LNCaP clone FGC (cell line): ENCODE data around the gene MIER2.
"Not testable (repeated sequence)": the region's sequence is repeated elsewhere in the genome, so short reads cannot be mapped to it uniquely, and the experiment has no call there.

ENCODE experiments used
- DNase-seq: peaks from one replicate; pipeline ENCODE4 v3.0.0-alpha.2; 2011; ENCODE audit warnings: low read depth
- H3K4me3 ChIP-seq: 2 replicates; pipeline ENCODE4 v1.5.1; 2011; ENCODE audit warnings: mild to moderate bottlenecking, low read depth, low read length, control low read depth
- CTCF ChIP-seq: IDR thresholded peaks from 2 replicates; pipeline ENCODE4 v1.5.1; 2012; ENCODE audit warnings: mild to moderate bottlenecking; ENCODE audit not compliant: control insufficient read depth, insufficient read depth; ENCODE audit errors: extremely low read depth

Gene MIER2

GRCh38 chr19:383040-383439, 38.4 kb upstream of the MIER2 start:
- no peak overlapping the region for H3K4me3 ChIP-seq
- no peak for DNase-seq
- TF ChIP-seq CTCF, result no peak

GRCh38 chr19:382578-382977, 38.0 kb upstream of the MIER2 start:
- H3K4me3 ChIP-seq, DNase-seq: not testable (repeated sequence)

GRCh38 chr19:381901-382300, 37.3 kb upstream of the MIER2 start:
- DNase-seq, H3K4me3 ChIP-seq: not testable (repeated sequence)

- not testable (repeated sequence) for H3K4me3 ChIP-seq, DNase-seq
Measured at GRCh38 chr19:380618-381219, 36.1 kb upstream of the MIER2 start.

GRCh38 chr19:379796-380195, 35.2 kb upstream of the MIER2 start:
- no peak for TF ChIP-seq CTCF
- DNase-seq, result no peak
- no peak overlapping the region for H3K4me3 ChIP-seq

GRCh38 chr19:378706-379105, 34.1 kb upstream of the MIER2 start:
- TF ChIP-seq CTCF, result no peak
- H3K4me3 ChIP-seq, result no peak overlapping the region
- no peak for DNase-seq

- no peak for DNase-seq
- peak; percentile 33; the same call in 1 of the 2 replicates for TF ChIP-seq CTCF
- no peak overlapping the region for H3K4me3 ChIP-seq
Measured at GRCh38 chr19:377801-378581, 33.4 kb upstream of the MIER2 start.

- no peak for TF ChIP-seq CTCF
- DNase-seq, result no peak
- no peak overlapping the region for H3K4me3 ChIP-seq
Measured at GRCh38 chr19:376111-376470, 31.5 kb upstream of the MIER2 start.
